ENCODE results near the gene ZXDC.

GRCh38 chr3:126461450-126462070 is 14.1 kb downstream of the ZXDC start:
- TF ChIP-seq POLR2A (IDR thresholded peaks at IDR 0.05; ENCODE audit: low read depth, low read length) (no peak), POLR2AphosphoS5 (IDR thresholded peaks at IDR 0.05; ENCODE audit: low read depth, low read length) (no peak), TAF1 (IDR thresholded peaks at IDR 0.05; ENCODE audit: low read depth, low read length) (no peak), PAX5 (IDR thresholded peaks at IDR 0.05; ENCODE audit: insufficient read depth, low read length, severe bottlenecking) (no peak)

Data from GM12891 (cell line).